ENCODE results near the gene DENND2A.
"Not testable (repeated sequence)": the region's sequence is repeated elsewhere in the genome, so short reads cannot be mapped to it uniquely, and the experiment has no call there.

The DENND2A gene

GRCh38 chr7:140544388-140544826 lies 96.2 kb downstream of the DENND2A start:
- DNase-seq (ENCODE audit: low read depth in 2 of 2) = no peak

GRCh38 chr7:140542228-140542603 lies 98.4 kb downstream of the DENND2A start:
- DNase-seq (ENCODE audit: low read depth in 2 of 2) = no peak

GRCh38 chr7:140541513-140542227 lies 98.9 kb downstream of the DENND2A start:
- DNase-seq (ENCODE audit: low read depth in 2 of 2) = no peak

- DNase-seq (ENCODE audit: low read depth in 2 of 2) = no peak
Measured at GRCh38 chr7:140541176-140541512, 99.5 kb downstream of the DENND2A start.

- DNase-seq (ENCODE audit: low read depth in 2 of 2) = no peak
Measured at GRCh38 chr7:140540136-140540777, 100.4 kb downstream of the DENND2A start.

GRCh38 chr7:140539461-140539860 lies 101.2 kb downstream of the DENND2A start:
- no peak for DNase-seq (ENCODE audit: low read depth in 2 of 2)

GRCh38 chr7:140537750-140538482 lies 102.7 kb downstream of the DENND2A start:
- DNase-seq (ENCODE audit: low read depth in 2 of 2) = no peak

GRCh38 chr7:140534743-140535142 lies 105.9 kb downstream of the DENND2A start:
- no peak for DNase-seq (ENCODE audit: low read depth in 2 of 2)

GRCh38 chr7:140533394-140533872 lies 107.2 kb downstream of the DENND2A start:
- no peak for DNase-seq (ENCODE audit: low read depth in 2 of 2)

GRCh38 chr7:140529428-140529827 lies 111.2 kb downstream of the DENND2A start:
- not testable (repeated sequence) for DNase-seq (ENCODE audit: low read depth in 2 of 2)

GRCh38 chr7:140526787-140527664 lies 113.6 kb downstream of the DENND2A start:
- no peak for DNase-seq (ENCODE audit: low read depth in 2 of 2)

GRCh38 chr7:140526214-140526613 lies 114.4 kb downstream of the DENND2A start:
- DNase-seq (ENCODE audit: low read depth in 2 of 2) = no peak

- peak in 1 of 2 donors; percentile 12 for DNase-seq (ENCODE audit: low read depth in 2 of 2)
Measured at GRCh38 chr7:140525743-140526142, 114.9 kb downstream of the DENND2A start.

GRCh38 chr7:140521421-140521820 lies 119.2 kb downstream of the DENND2A start:
- DNase-seq (ENCODE audit: low read depth in 2 of 2) = no peak

- no peak for DNase-seq (ENCODE audit: low read depth in 2 of 2)
Measured at GRCh38 chr7:140519007-140519399, 121.6 kb downstream of the DENND2A start.

GRCh38 chr7:140518370-140519006 lies 122.1 kb downstream of the DENND2A start:
- no peak for DNase-seq (ENCODE audit: low read depth in 2 of 2)

- DNase-seq (ENCODE audit: low read depth in 2 of 2) = peak; percentile 69 to 72
Measured at GRCh38 chr7:140517546-140518369, 122.9 kb downstream of the DENND2A start.

GRCh38 chr7:140512317-140513000 lies 128.2 kb downstream of the DENND2A start:
- no peak for DNase-seq (ENCODE audit: low read depth in 2 of 2)

- DNase-seq (ENCODE audit: low read depth in 2 of 2) = no peak
Measured at GRCh38 chr7:140509789-140510188, 130.8 kb downstream of the DENND2A start.

GRCh38 chr7:140507556-140507955 lies 133.1 kb downstream of the DENND2A start:
- DNase-seq (ENCODE audit: low read depth in 2 of 2) = not testable (repeated sequence)
